CD4-positive, alpha-beta T cell treated with Interleukin-4 for 1 hour (primary cell): ENCODE results near the gene MLEC.
"Not testable (repeated sequence)": the region's sequence is repeated elsewhere in the genome, so short reads cannot be mapped to it uniquely, and the experiment has no call there.

Experiments
- DNase-seq, 2 donors: peaks; one replicate each; pipeline ENCODE4 v3.0.0-alpha.2; 2020 to 2022

The MLEC gene

DNA sequence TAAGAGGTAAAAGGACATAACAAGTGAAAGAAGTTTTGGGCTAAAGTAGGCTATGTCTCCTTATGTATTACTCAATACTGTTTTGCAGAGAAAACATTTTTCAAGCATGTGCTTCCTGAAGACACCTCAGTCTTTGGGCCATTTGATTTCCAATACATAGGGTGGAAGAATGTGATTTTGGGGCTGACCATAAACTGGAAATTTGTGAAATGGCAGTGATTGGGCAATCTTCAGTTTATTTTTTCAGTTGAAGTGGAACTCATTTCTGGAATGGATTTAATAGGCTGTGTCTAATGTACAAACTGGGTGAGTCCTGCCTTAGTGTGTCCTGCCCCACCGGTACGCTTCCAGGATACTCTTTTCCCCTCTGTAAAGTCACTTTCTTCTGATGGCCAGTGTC, 35.8 kb downstream of the MLEC start:
- DNase-seq: no peak

DNA sequence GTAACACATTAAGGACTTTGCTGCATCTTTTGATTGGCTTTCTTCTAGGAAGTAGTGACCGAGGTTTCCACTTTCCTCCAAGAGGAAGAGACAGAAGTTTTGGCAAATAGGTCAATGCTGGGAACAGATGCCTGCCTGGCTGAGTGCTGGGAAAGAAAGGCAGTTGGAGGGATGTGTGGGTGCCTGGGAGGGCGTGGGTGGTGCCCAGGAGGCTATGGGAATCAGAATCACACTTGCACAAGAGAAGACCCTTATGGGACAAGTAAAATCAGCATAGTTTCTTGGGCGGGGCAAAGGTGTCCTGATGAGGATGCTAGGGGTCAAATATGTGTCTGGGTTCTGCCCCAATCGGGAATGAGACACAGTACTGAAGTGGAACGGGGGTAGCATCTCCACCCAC, 37.8 kb downstream of the MLEC start:
- DNase-seq: no peak

GRCh38 chr12:120725151-120725658, 38.3 kb downstream of the MLEC start:
- DNase-seq: no peak

- peak; percentile 87 to 90 for DNase-seq
Observed at GRCh38 chr12:120725659-120726509, 38.9 kb downstream of the MLEC start, which contains the start of gene ACADS. ACADS (plus strand) TSS chr12:120725826; CDS start chr12:120725886, 60 bp downstream.

- DNase-seq: no peak
Observed at GRCh38 chr12:120726510-120726793, 39.5 kb downstream of the MLEC start.

- DNase-seq: no peak
Observed at GRCh38 chr12:120726961-120727360, 40.0 kb downstream of the MLEC start.

DNA sequence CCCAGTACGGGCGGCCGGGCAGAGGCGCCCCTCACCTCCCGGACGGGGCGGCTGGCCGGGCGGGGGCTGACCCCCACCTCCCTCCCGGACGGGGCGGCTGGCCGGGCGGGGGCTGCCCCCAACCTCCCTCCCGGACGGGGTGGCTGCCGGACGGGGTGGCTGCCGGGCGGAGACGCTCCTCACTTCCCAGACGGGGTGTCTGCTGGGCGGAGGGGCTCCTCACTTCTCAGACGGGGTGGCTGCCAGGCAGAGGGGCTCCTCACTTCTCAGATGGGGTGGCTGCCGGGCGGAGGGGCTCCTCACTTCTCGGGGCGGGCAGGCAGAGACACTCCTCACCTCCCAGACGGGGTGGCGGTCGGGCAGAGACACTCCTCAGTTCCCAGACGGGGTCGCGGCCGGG, 45.2 kb downstream of the MLEC start:
- DNase-seq: not testable (repeated sequence)

DNA sequence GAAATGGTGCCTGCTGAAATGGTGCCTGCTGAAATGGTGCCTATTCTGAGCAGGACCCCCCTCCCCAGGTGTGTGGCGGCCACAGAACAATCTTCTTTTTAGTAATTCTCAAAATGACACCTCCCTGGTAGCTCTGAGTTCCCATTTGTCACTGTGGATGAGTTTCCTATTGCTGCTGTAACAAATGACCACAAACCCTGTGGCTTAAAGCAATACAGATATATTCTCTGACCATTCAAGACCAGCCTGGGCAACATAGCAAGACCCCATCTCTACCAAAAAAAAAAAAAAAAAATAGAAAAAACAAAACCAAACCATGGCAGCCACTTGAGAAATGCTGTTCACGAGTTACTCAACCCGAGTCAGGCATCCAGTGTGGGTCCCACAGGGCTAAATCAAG, 46.6 kb downstream of the MLEC start:
- no peak for DNase-seq

DNA sequence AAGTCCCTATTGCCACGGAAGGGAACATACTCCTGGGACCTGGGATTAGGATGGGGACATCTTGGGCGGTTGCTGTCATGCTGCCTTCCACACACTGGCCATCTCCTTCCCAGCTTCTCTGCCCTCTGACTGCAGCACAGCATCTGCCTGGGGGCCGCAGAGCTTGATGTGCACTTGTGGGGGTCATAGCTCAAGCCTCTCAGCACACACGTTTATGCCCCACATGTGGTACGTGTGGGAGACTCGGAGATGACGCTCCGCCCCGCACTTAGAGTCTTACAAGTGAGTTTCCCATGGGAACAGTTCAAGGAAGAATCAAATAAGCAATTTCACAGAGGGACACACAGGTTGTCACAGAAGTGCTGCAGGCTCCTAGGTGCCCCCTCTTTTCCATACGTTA, 47.3 kb downstream of the MLEC start:
- no peak for DNase-seq

DNA sequence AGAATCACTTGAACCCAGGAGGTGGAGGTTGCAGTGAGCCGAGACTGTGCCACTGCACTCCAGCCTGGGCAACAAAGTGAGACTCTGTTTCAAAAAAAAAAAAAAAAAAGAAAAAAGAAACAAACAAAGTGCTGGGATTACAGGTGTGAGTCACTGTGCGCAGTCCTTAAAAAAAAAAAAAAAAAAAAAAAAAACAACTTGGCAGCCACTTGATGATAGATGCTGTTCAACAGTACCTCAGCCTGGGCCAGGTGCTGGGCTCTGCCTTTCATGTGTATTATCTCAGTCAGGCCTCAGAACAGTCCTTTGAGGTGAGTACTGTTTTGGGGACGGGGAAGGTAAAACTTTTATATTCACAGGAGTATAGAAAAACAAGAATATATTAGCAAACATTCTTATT, 48.2 kb downstream of the MLEC start:
- DNase-seq: no peak

DNA sequence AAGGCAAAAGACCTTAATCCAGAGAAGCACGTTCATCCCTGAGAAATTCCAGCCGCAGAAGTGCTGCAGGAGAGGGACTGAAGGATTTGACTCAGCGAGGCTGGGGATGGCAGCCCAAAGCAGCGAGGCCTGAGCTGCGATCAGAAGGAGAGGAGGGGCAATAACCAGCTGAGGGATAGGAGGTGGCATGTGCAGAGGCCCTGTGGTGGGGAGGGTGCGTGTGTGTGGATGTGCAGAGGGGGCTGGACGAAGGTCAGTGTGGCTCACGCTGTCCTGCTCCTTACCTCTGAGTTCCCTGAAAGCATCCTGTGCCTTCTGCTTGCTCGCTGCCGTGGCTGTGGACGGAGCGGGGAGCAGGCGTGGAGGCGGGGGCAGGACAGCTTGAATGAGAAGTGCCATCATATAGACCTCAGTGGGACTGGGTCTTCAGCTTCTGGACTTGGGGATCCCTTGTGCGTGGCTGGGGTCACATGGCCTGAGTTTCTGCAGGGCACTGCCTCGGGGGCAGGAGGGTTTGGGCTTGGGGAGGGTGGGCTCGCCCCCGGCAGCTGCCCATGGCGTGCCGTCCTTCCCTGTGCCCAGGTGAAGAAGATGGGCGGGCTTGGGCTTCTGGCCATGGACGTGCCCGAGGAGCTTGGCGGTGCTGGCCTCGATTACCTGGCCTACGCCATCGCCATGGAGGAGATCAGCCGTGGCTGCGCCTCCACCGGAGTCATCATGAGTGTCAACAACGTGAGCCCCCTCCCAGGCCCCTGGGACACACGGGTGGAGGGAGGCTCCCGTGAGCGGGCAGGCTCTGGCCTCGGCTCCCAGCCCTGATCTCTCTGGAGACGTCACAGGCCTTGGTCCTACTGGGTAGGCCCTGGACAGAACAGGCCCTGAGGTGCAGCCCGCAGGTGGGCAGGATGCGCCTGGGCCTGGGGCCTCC, 49.7 kb downstream of the MLEC start:
- DNase-seq: no peak

- DNase-seq: no peak
Observed at GRCh38 chr12:120737557-120738251, 50.8 kb downstream of the MLEC start.

GRCh38 chr12:120738252-120739030, 51.5 kb downstream of the MLEC start:
- no peak for DNase-seq

GRCh38 chr12:120739031-120739762, 52.2 kb downstream of the MLEC start:
- no peak for DNase-seq

DNA sequence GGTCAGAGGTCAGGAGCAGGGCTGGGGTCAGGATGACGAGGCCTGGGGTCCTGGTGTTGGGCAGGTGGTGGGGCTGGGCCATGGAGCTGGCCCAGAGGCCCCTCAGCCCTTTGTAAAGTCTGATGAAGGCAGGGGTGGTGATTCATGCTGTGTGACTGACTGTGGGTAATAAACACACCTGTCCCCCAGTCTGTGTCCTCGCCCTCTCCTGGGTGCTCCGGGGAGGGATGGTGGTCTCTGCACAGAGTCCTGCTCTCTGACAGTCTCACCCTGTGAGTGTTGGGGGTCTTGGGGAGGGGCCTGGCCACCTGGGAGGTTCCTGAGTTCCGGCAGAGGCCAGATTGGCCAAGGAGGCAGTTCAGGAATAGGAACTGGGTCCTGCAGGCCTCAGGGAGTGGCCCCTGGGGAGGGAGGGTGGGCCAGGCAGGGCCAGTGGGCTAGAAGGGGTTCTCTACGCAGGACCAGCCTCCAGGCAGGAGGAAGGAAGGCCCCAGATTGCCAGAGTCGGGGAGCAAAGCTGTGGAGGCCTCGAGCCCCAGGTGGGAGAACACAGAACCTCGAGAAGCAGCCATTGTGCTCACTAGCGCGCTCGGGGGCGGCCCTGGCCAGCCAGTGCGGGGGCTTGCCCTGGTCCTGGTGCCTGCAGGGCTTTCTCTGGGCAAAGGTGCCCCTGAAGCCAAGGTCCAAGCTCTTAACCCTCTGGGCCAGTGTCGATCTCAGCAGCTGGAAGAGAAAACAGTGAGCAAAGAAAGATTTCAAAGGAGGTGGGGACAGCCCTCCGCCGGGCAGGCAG, 53.1 kb downstream of the MLEC start:
- DNase-seq: no peak

- no peak for DNase-seq
Observed at GRCh38 chr12:120740871-120741270, 53.9 kb downstream of the MLEC start.

DNA sequence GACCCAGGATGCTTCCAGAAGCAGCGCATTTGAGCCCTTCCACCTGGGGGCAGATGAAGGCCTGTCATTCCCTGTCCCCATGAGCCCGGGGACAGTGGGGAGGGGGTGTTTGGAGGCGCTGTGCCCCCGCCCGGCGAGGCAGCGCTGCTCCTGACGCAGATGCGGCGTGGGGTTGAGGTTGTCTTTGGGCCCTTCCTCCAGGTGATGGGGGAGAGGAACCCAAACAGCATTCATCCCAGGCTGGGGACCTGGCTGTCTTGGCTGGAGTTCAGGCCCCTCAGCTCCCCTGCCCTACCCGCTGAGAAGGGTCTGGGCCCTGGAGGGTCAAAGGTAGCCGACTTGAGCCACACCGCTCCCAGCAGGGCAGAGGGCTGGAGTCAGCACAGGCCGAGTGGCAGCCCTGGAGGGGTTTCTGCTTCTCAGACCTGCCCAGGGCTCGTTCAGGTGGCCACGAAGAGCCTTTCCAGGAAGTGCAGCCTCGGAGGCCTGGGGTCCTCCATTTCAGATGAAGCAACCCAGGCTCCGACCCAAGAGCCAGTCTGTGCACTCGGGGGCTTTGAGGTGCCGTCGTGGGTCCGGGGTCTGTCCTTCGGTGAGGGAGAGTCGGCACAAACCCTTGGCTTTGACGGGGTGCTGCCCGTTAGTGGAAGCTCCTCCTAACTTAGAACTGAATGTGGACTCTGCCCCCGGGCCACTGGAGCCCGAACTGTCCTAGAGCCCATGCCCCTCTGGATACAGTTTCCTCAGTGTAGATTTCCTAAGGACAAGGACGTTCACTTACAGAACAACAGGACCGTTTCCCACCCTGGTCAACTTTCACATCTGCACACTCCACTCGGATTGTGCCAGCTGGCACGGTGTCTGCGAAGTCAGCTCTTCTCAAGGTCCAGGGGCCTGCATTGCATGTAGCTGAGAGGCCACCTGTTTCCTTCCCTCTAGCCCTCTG, 54.8 kb downstream of the MLEC start:
- DNase-seq: no peak

DNA sequence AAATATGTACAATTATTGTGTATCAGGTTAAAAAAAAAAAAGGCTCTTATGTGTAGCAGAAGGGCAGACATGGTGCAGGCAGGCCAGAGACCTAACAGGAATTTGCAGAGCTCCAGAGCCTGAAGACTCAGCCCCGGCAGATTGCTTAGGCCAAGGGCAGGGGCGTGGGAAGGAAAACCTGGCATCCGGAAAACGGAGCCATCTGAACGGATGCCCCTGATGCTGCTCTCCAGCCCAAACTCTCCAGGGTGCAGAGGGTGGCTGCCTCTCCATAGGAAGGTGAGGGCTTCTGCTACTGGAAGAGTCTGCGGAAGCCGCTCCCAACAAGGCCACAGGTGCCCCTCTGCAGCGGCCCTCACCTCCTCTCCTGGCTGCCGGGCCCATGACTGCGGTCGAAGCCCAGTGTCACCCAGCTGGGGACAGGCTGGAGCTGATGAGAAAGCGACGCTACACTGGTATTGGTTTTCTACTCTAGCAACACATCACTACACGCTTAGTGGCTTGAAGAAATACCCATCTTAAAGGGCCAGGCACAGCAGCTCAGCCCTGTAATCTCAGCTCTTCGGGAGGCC, 58.1 kb downstream of the MLEC start:
- no peak for DNase-seq

GRCh38 chr12:120748242-120748641, 61.3 kb downstream of the MLEC start:
- no peak for DNase-seq
